Chondrocyte (in vitro differentiated cells): ENCODE measurements around the gene NPAS2. TPM values are rescaled to one million over a fixed set of nuclear protein-coding genes. Genes with fewer than 3 reads are reported as not detected.

ENCODE experiments used
- DNase-seq: peaks from one replicate; pipeline ENCODE4 v3.0.0; 2021; ENCODE audit warnings: mixed read lengths, low spot score
- H3K27ac Mint-ChIP-seq: one replicate; pipeline ENCODE4 v1.8.0; 2021; ENCODE audit warnings: mild to moderate bottlenecking, moderate library complexity, mixed read lengths; ENCODE audit not compliant: unreplicated experiment
- H3K27me3 Mint-ChIP-seq: 2 replicates; pipeline ENCODE4 v1.8.0; 2021; ENCODE audit warnings: low read depth, mixed read lengths
- H3K36me3 Mint-ChIP-seq: 2 replicates; pipeline ENCODE4 v1.8.0; 2021; ENCODE audit warnings: low read depth, mixed read lengths
- H3K4me1 Mint-ChIP-seq: 2 replicates; pipeline ENCODE4 v1.8.0; 2021; ENCODE audit warnings: low read depth, mild to moderate bottlenecking, mixed read lengths
- H3K4me3 Mint-ChIP-seq: one replicate; pipeline ENCODE4 v1.8.0; 2021; ENCODE audit warnings: mild to moderate bottlenecking, moderate library complexity, mixed read lengths; ENCODE audit not compliant: unreplicated experiment
- H3K9me3 Mint-ChIP-seq: 2 replicates; pipeline ENCODE4 v1.8.0; 2021; ENCODE audit warnings: low read depth, mixed read lengths
- total RNA-seq: library from RNA; stranded (reverse); gene quantifications from 3 replicates; pipeline ENCODE4 v1.2.1, GENCODE V29; 2021
- TF ChIP-seq, protein P1 (sequence below): fragments of 200-600 bp; sonication (generic); IDR thresholded peaks from 2 replicates; pipeline ENCODE4 v1.5.0; 2021; ENCODE audit warnings: antibody characterized with exemption, mild to moderate bottlenecking, moderate library complexity

NPAS2 gene
- total RNA-seq, 1 donor from 2014 or later: 25.6 TPM

- H3K9me3 Mint-ChIP-seq: no peaks in the 10 kb centered on the region
- no peak overlapping the region for H3K4me3 Mint-ChIP-seq
- no peaks in the 10 kb centered on the region for H3K4me1 Mint-ChIP-seq
- H3K27ac Mint-ChIP-seq: no peak overlapping the region
- TF ChIP-seq, protein P1, sequence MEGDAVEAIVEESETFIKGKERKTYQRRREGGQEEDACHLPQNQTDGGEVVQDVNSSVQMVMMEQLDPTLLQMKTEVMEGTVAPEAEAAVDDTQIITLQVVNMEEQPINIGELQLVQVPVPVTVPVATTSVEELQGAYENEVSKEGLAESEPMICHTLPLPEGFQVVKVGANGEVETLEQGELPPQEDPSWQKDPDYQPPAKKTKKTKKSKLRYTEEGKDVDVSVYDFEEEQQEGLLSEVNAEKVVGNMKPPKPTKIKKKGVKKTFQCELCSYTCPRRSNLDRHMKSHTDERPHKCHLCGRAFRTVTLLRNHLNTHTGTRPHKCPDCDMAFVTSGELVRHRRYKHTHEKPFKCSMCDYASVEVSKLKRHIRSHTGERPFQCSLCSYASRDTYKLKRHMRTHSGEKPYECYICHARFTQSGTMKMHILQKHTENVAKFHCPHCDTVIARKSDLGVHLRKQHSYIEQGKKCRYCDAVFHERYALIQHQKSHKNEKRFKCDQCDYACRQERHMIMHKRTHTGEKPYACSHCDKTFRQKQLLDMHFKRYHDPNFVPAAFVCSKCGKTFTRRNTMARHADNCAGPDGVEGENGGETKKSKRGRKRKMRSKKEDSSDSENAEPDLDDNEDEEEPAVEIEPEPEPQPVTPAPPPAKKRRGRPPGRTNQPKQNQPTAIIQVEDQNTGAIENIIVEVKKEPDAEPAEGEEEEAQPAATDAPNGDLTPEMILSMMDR: no peak
- peaks cover 11% of the 10 kb centered on the region for H3K36me3 Mint-ChIP-seq
- no peaks in the 10 kb centered on the region for H3K27me3 Mint-ChIP-seq
- DNase-seq: no peak
Measured at GRCh38 chr2:101040761-101041160, 220.8 kb downstream of the NPAS2 start.

DNA sequence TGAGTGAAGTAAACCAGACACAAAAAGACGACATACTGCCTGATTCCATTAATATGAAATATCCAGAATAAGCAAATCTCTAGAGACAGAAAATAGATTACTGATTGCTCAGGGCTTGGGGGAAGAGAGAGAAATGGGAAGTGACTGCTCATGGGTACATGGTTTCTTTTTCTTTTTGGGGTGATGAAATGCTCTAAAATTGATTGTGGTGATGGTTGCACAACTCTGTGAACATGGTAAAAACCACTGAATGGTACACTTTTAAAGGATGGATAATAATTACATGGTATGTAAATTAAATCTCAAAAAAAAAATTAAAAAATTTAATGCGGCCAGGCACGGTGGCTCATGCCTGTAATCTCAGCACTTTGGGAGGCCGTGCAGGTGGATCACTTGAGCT lies 221.5 kb downstream of the NPAS2 start:
- Mint-ChIP-seq H3K4me1 (no peaks in the 10 kb centered on the region), H3K36me3 (peaks cover 11% of the 10 kb centered on the region), H3K4me3 (no peak overlapping the region), H3K9me3 (no peaks in the 10 kb centered on the region), H3K27ac (no peak overlapping the region), H3K27me3 (no peaks in the 10 kb centered on the region)
- DNase-seq: no peak
- TF ChIP-seq, protein P1: no peak

GRCh38 chr2:101045330-101045729 lies 225.4 kb downstream of the NPAS2 start:
- no peak overlapping the region for H3K27ac Mint-ChIP-seq
- H3K27me3 Mint-ChIP-seq: no peaks in the 10 kb centered on the region
- no peaks in the 10 kb centered on the region for H3K9me3 Mint-ChIP-seq
- TF ChIP-seq, protein P1: no peak
- DNase-seq: no peak
- H3K4me3 Mint-ChIP-seq: no peak overlapping the region
- H3K36me3 Mint-ChIP-seq: peaks cover 2% of the 10 kb centered on the region
- peaks cover 5% of the 10 kb centered on the region for H3K4me1 Mint-ChIP-seq

Other genes starting within 250 kb of the NPAS2 start
- 951 to 1,014 TPM (median 979 TPM) in 3 replicates for gene RPL31, start 182.2 kb downstream of the NPAS2 start, total RNA-seq